ENCODE results near the gene IPO11. TPM values are rescaled to one million over a fixed set of nuclear protein-coding genes. Genes with fewer than 3 reads are reported as not detected.

The IPO11 gene
- total RNA-seq, 1 experiment from 2014 or later = 16.1 TPM

GRCh38 chr5:62626534-62626933, 214.0 kb downstream of the IPO11 start:
- Histone ChIP-seq H2AFZ (ENCODE audit: low read length) (no peak overlapping the region), H3K4me2 (ENCODE audit: low read length) (no peak overlapping the region), H3K36me3 (ENCODE audit: low read depth, low read length) (no peaks in the 10 kb centered on the region), H3F3A (ENCODE audit: low read length, unreplicated experiment) (no peaks in the 10 kb centered on the region), H3K27me3 (ENCODE audit: low read length) (no peaks in the 10 kb centered on the region), H3K9me2 (replicated peaks; ENCODE audit: low read length) (no peaks in the 10 kb centered on the region), H3K4me3 (ENCODE audit: low read length) (no peak overlapping the region), H3K27ac (ENCODE audit: low read length) (no peak overlapping the region), H3K9me3 (ENCODE audit: low read length) (no peaks in the 10 kb centered on the region), H3K9ac (ENCODE audit: low read length) (no peak overlapping the region), H3K4me1 (ENCODE audit: insufficient read depth, low read length) (no peaks in the 10 kb centered on the region), H4K20me1 (ENCODE audit: low read length) (no peaks in the 10 kb centered on the region), H3K79me2 (ENCODE audit: low read length) (no peaks in the 10 kb centered on the region)
- ATAC-seq (no peak), DNase-seq (no peak)
- ChIA-PET POLR2A (ENCODE audit: unreplicated experiment) (no interaction called here), CTCF (no interaction called here)
- no TSS peak for BruUV-seq (replicated peaks)
- intact Hi-C loops (cut with micrococcal nuclease) = no loop called here
- TF ChIP-seq EZH2 (IDR thresholded peaks at IDR 0.05; ENCODE audit: low read length, unreplicated experiment) (no peak), EZH2phosphoT487 (IDR thresholded peaks at IDR 0.05; ENCODE audit: borderline replicate concordance, low read length) (no peak), CTCF (conservative IDR thresholded peaks at IDR 0.05; ENCODE audit: low read depth, low read length) (no peak)

- Histone ChIP-seq H3K4me1 (ENCODE audit: insufficient read depth, low read length) (no peaks in the 10 kb centered on the region), H2AFZ (ENCODE audit: low read length) (no peak overlapping the region), H3K27me3 (ENCODE audit: low read length) (no peaks in the 10 kb centered on the region), H3K4me2 (ENCODE audit: low read length) (no peak overlapping the region), H3K9me2 (replicated peaks; ENCODE audit: low read length) (no peaks in the 10 kb centered on the region), H3K9ac (ENCODE audit: low read length) (no peak overlapping the region), H3K79me2 (ENCODE audit: low read length) (no peaks in the 10 kb centered on the region), H3K9me3 (ENCODE audit: low read length) (no peaks in the 10 kb centered on the region), H4K20me1 (ENCODE audit: low read length) (no peaks in the 10 kb centered on the region), H3K36me3 (ENCODE audit: low read depth, low read length) (no peaks in the 10 kb centered on the region), H3K4me3 (ENCODE audit: low read length) (no peak overlapping the region), H3F3A (ENCODE audit: low read length, unreplicated experiment) (no peaks in the 10 kb centered on the region), H3K27ac (ENCODE audit: low read length) (no peak overlapping the region)
- BruUV-seq (replicated peaks) = no TSS peak
- DNase-seq (no peak), ATAC-seq (no peak)
- intact Hi-C loops (cut with micrococcal nuclease) = no loop called here
- ChIA-PET POLR2A (ENCODE audit: unreplicated experiment) (no interaction called here), CTCF (no interaction called here)
- no peak for TF ChIP-seq CTCF (conservative IDR thresholded peaks at IDR 0.05; ENCODE audit: low read depth, low read length)
- no peak for TF ChIP-seq EZH2 (IDR thresholded peaks at IDR 0.05; ENCODE audit: low read length, unreplicated experiment)
- TF ChIP-seq EZH2phosphoT487 (IDR thresholded peaks at IDR 0.05; ENCODE audit: borderline replicate concordance, low read length) = no peak
Observed at GRCh38 chr5:62627121-62627520, 214.6 kb downstream of the IPO11 start.

GRCh38 chr5:62627901-62628300, 215.3 kb downstream of the IPO11 start:
- ATAC-seq = no peak
- Histone ChIP-seq H4K20me1 (ENCODE audit: low read length) (no peaks in the 10 kb centered on the region), H3F3A (ENCODE audit: low read length, unreplicated experiment) (no peaks in the 10 kb centered on the region), H3K9me2 (replicated peaks; ENCODE audit: low read length) (no peaks in the 10 kb centered on the region), H3K9ac (ENCODE audit: low read length) (no peak overlapping the region), H3K4me3 (ENCODE audit: low read length) (no peak overlapping the region), H3K4me2 (ENCODE audit: low read length) (no peak overlapping the region), H2AFZ (ENCODE audit: low read length) (no peak overlapping the region), H3K36me3 (ENCODE audit: low read depth, low read length) (no peaks in the 10 kb centered on the region), H3K27me3 (ENCODE audit: low read length) (no peaks in the 10 kb centered on the region), H3K4me1 (ENCODE audit: insufficient read depth, low read length) (no peaks in the 10 kb centered on the region), H3K27ac (ENCODE audit: low read length) (no peak overlapping the region), H3K9me3 (ENCODE audit: low read length) (no peaks in the 10 kb centered on the region), H3K79me2 (ENCODE audit: low read length) (no peaks in the 10 kb centered on the region)
- ChIA-PET CTCF (no interaction called here), POLR2A (ENCODE audit: unreplicated experiment) (no interaction called here)
- DNase-seq = no peak
- intact Hi-C loops (cut with micrococcal nuclease) = no loop called here
- no peak for TF ChIP-seq EZH2 (IDR thresholded peaks at IDR 0.05; ENCODE audit: low read length, unreplicated experiment)
- no peak for TF ChIP-seq CTCF (conservative IDR thresholded peaks at IDR 0.05; ENCODE audit: low read depth, low read length)
- no peak for TF ChIP-seq EZH2phosphoT487 (IDR thresholded peaks at IDR 0.05; ENCODE audit: borderline replicate concordance, low read length)
- no TSS peak for BruUV-seq (replicated peaks)
